HCT116 (cell line): ENCODE results near the gene OTUD4. TPM values are rescaled to one million over a fixed set of nuclear protein-coding genes. Genes with fewer than 3 reads are reported as not detected.
A peak's percentile ranks its signal among the peaks of the same experiment; 100 is the strongest.

Source experiments
- ATAC-seq: fragments of 200-7000 bp; cut with Tn5 transposase; 2 replicates; pipeline ENCODE4 v1.9.1; 2020; ENCODE audit warnings: mild to moderate bottlenecking, moderate library complexity
- BruUV-seq: library from RNA; stranded (reverse); fragments of 400-500 nt; replicated peaks from 2 replicates; lab custom pipeline; 2021; lab: Mats Ljungman, UMichigan
- CTCF ChIA-PET: fragments of 300-600 bp; sonication (Branson Sonifier 250); formaldehyde crosslinking; loops from one replicate; lab custom pipeline; 2021; ENCODE audit warnings: antibody characterized with exemption; lab: Charles Lee
- POLR2A ChIA-PET: fragments of 300-600, 350-600 bp; sonication (Branson Sonifier 250); formaldehyde crosslinking; loops from one replicate; lab custom pipeline; 2021; ENCODE audit warnings: antibody characterized with exemption; lab: Charles Lee
- RAD21 ChIA-PET, 2 experiments: fragments of 300-600 bp; sonication (Branson Sonifier 250); formaldehyde crosslinking; loops; one replicate each; lab custom pipeline; 2023; ENCODE audit warnings: low total read pairs in 2 of 2; ENCODE audit not compliant: uncharacterized antibody in 2 of 2, unreplicated experiment in 2 of 2, low non-redundant PET in 1 of 2; lab: Charles Lee
- DNase-seq: peaks from one replicate; pipeline ENCODE4 v3.0.0-alpha.2; 2010; ENCODE audit warnings: low read depth, low spot score
- H2AFZ ChIP-seq: fragments of 200-600 bp; shearing (Covaris generic), sonication (generic); 2 replicates; pipeline ENCODE4 v1.6.1; 2017; ENCODE audit warnings: low read depth, mixed run types, mixed read lengths, antibody characterized with exemption, low read length; ENCODE audit not compliant: poor library complexity, severe bottlenecking
- H3K27ac ChIP-seq: 2 replicates; pipeline ENCODE4 v1.5.1; 2012; ENCODE audit warnings: low read depth, low read length
- H3K27me3 ChIP-seq: fragments of 200-600 bp; sonication (generic); 2 replicates; pipeline ENCODE4 v1.6.1; 2016; ENCODE audit warnings: mixed run types, low read length, mixed read lengths; ENCODE audit not compliant: insufficient read depth
- H3K36me3 ChIP-seq, 2 experiments: fragments of 200-500 bp in 1 of 2; fragments of 200-600 bp in 1 of 2; sonication (Bioruptor generic) in 1 of 2; sonication (generic) in 1 of 2; 2 replicates each; pipeline versions ENCODE4 v1.5.1 to v1.6.1; 2014 to 2016; ENCODE audit warnings: low read length in 2 of 2, inconsistent platforms in 1 of 2, mixed read lengths in 1 of 2, mixed run types in 1 of 2; ENCODE audit not compliant: insufficient read depth in 2 of 2, control insufficient read depth in 1 of 2
- H3K4me1 ChIP-seq, 2 experiments: fragments of 200-600 bp in 1 of 2; sonication (generic) in 1 of 2; 2 replicates each; pipeline versions ENCODE4 v1.5.1 to v1.6.1; 2012 to 2017; ENCODE audit warnings: low read length in 2 of 2, inconsistent platforms in 1 of 2, mild to moderate bottlenecking in 1 of 2, mixed read lengths in 1 of 2, mixed run types in 1 of 2, moderate library complexity in 1 of 2; ENCODE audit not compliant: insufficient read depth in 2 of 2, control insufficient read depth in 1 of 2
- H3K4me2 ChIP-seq: fragments of 200-600 bp; sonication (generic); 2 replicates; pipeline ENCODE4 v1.6.1; 2017; ENCODE audit warnings: mixed run types, low read length, mixed read lengths
- H3K4me3 ChIP-seq, 2 experiments: fragments of 200-600 bp in 1 of 2; sonication (generic) in 1 of 2; replicated peaks in 1 of 2; 2 replicates each; pipeline ENCODE4 v1.5.1; 2011 to 2016; ENCODE audit warnings: low read length in 2 of 2, control low read depth in 1 of 2, low read depth in 1 of 2, mild to moderate bottlenecking in 1 of 2, mixed read lengths in 1 of 2, mixed run types in 1 of 2
- H3K79me2 ChIP-seq: fragments of 200-600 bp; sonication (generic); 2 replicates; pipeline ENCODE4 v1.6.1; 2017; ENCODE audit warnings: mild to moderate bottlenecking, mixed run types, low read length, moderate library complexity, mixed read lengths; ENCODE audit not compliant: insufficient read depth
- H3K9ac ChIP-seq: fragments of 200-600 bp; sonication (generic); 2 replicates; pipeline ENCODE4 v1.6.1; 2016; ENCODE audit warnings: low read length, mixed read lengths
- H3K9me2 ChIP-seq: fragments of 200-600 bp; sonication (generic), shearing (Covaris generic); 2 replicates; pipeline ENCODE4 v1.6.1; 2017; ENCODE audit warnings: mixed run types, mild to moderate bottlenecking, moderate library complexity; ENCODE audit not compliant: insufficient read depth
- H3K9me3 ChIP-seq, 2 experiments: fragments of 200-500 bp in 1 of 2; fragments of 200-600 bp in 1 of 2; sonication (Bioruptor generic) in 1 of 2; sonication (generic) in 1 of 2; 2 replicates each; pipeline ENCODE4 v1.6.1; 2014 to 2017; ENCODE audit warnings: low read length in 2 of 2, mixed read lengths in 2 of 2, inconsistent platforms in 1 of 2, low read depth in 1 of 2, mild to moderate bottlenecking in 1 of 2, mixed run types in 1 of 2, moderate library complexity in 1 of 2; ENCODE audit not compliant: control insufficient read depth in 1 of 2, insufficient read depth in 1 of 2
- H4K20me1 ChIP-seq: fragments of 200-600 bp; sonication (generic), shearing (Covaris generic); 2 replicates; pipeline ENCODE4 v1.6.1; 2017; ENCODE audit warnings: mixed run types, mild to moderate bottlenecking, moderate library complexity; ENCODE audit not compliant: insufficient read depth
- ATF3 ChIP-seq: IDR thresholded peaks from 2 replicates; pipeline ENCODE4 v1.6.1; 2012
- CEBPB ChIP-seq: IDR thresholded peaks from 2 replicates; pipeline ENCODE4 v1.6.1; 2012; ENCODE audit warnings: low read depth
- ELF1 ChIP-seq: IDR thresholded peaks from 2 replicates; pipeline ENCODE4 v1.6.1; 2012; ENCODE audit warnings: low read depth, borderline replicate concordance
- EZH2 ChIP-seq: fragments of 200-600 bp; sonication (generic); IDR thresholded peaks from 2 replicates; pipeline ENCODE4 v1.6.1; 2017; ENCODE audit warnings: antibody characterized with exemption, mixed run types
- EZH2phosphoT487 ChIP-seq: fragments of 200-600 bp; IDR thresholded peaks from 2 replicates; pipeline ENCODE4 v1.6.1; 2018; ENCODE audit warnings: antibody characterized with exemption, borderline replicate concordance
- MAX ChIP-seq: IDR thresholded peaks from 2 replicates; pipeline ENCODE4 v1.6.1; 2012
- RAD21 ChIP-seq: IDR thresholded peaks from 2 replicates; pipeline ENCODE4 v1.6.1; 2012; ENCODE audit warnings: low read depth, mild to moderate bottlenecking
- REST ChIP-seq: IDR thresholded peaks from 2 replicates; pipeline ENCODE4 v1.6.1; 2012; ENCODE audit warnings: low read depth
- SIN3A ChIP-seq: IDR thresholded peaks from 2 replicates; pipeline ENCODE4 v1.6.1; 2012; ENCODE audit warnings: low read depth
- SP1 ChIP-seq: IDR thresholded peaks from 2 replicates; pipeline ENCODE4 v1.6.1; 2012; ENCODE audit warnings: low read depth
- TCF7L2 ChIP-seq: IDR thresholded peaks from 2 replicates; pipeline ENCODE4 v1.7.0; 2011; ENCODE audit warnings: borderline replicate concordance, inconsistent platforms; ENCODE audit not compliant: insufficient read depth, insufficient read length; ENCODE audit errors: extremely low read depth
- YY1 ChIP-seq: IDR thresholded peaks from 2 replicates; pipeline ENCODE4 v1.6.1; 2011; ENCODE audit warnings: low read length, low read depth, moderate library complexity, mild to moderate bottlenecking; ENCODE audit not compliant: insufficient replicate concordance; ENCODE audit errors: extremely low read depth
- ZNF274 ChIP-seq: fragments of 200-500 bp; sonication (Bioruptor generic); IDR thresholded peaks from 2 replicates; pipeline ENCODE4 v1.6.1; 2014; ENCODE audit warnings: mild to moderate bottlenecking, low read depth, low read length, inconsistent platforms
- intact Hi-C: fragments of 100-400 bp; cut with micrococcal nuclease; formaldehyde crosslinking; loops from 2 replicates; pipeline ENCODE4 v1.10.0; 2022
- total RNA-seq: library from RNA; stranded (reverse); gene quantifications from one replicate; pipeline ENCODE4 v1.2.1, GENCODE V29; 2021; ENCODE audit not compliant: unreplicated experiment

The OTUD4 gene
- total RNA-seq, 1 experiment from 2014 or later = 37.2 TPM

- TF ChIP-seq EZH2 = no peak
- TF ChIP-seq RAD21 = no peak
Measured at GRCh38 chr4:145200366-145200765, 20.0 kb upstream of the OTUD4 start (continued).

GRCh38 chr4:145199051-145199716 is 18.8 kb upstream of the OTUD4 start:
- no TSS peak for BruUV-seq
- Histone ChIP-seq H4K20me1 (no peaks in the 10 kb centered on the region), H3K27me3 (no peaks in the 10 kb centered on the region), H3K9ac (no peak overlapping the region), H3K4me1 (peaks cover 4 to 8% of the 10 kb centered on the region in 2 experiments; a peak in 3 of 4 replicates), H3K79me2 (no peaks in the 10 kb centered on the region), H3K9me2 (no peaks in the 10 kb centered on the region), H3K27ac (no peak overlapping the region), H3K4me3 (no peak overlapping the region), H3K4me2 (no peak overlapping the region), H3K9me3 (no peaks in the 10 kb centered on the region), H3K36me3 (no peaks in the 10 kb centered on the region), H2AFZ (no peak overlapping the region)
- RAD21 ChIA-PET = no interaction called here
- ATAC-seq (no peak), DNase-seq (no peak)
- no peak for TF ChIP-seq CEBPB
- intact Hi-C loops = no loop called here
- CTCF ChIA-PET = interaction anchor here (1.2 kb wide), 1 partner anchor 18 kb away, joined by 3 read pairs; no protein-coding TSS in a partner anchor
- POLR2A ChIA-PET = no interaction called here

- Histone ChIP-seq H2AFZ (peak overlapping the region; percentile 9), H3K79me2 (no peaks in the 10 kb centered on the region), H3K4me2 (no peak overlapping the region), H3K36me3 (no peaks in the 10 kb centered on the region), H4K20me1 (no peaks in the 10 kb centered on the region), H3K27ac (no peak overlapping the region), H3K4me3 (no peak overlapping the region), H3K9me2 (no peaks in the 10 kb centered on the region), H3K27me3 (no peaks in the 10 kb centered on the region), H3K9ac (no peak overlapping the region), H3K9me3 (no peaks in the 10 kb centered on the region), H3K4me1 (peaks cover 4 to 8% of the 10 kb centered on the region in 2 experiments; a peak in 3 of 4 replicates)
- ChIA-PET RAD21 (no interaction called here), POLR2A (no interaction called here), CTCF (no interaction called here)
- no peak for DNase-seq
- intact Hi-C loops = no loop called here
- BruUV-seq = no TSS peak
- no peak for ATAC-seq
- TF ChIP-seq RAD21 = no peak
- no peak for TF ChIP-seq TCF7L2
- TF ChIP-seq SIN3A = no peak
- TF ChIP-seq ATF3 = no peak
- no peak for TF ChIP-seq MAX
- no peak for TF ChIP-seq REST
- no peak for TF ChIP-seq EZH2phosphoT487
- no peak for TF ChIP-seq YY1
- no peak for TF ChIP-seq SP1
- no peak for TF ChIP-seq EZH2
- no peak for TF ChIP-seq ELF1
- no peak for TF ChIP-seq ZNF274
Measured at GRCh38 chr4:145196747-145197146, 16.4 kb upstream of the OTUD4 start.
